OCI-LY7 (cell line): ENCODE data around the gene MRPS17. TPM values are rescaled to one million over a fixed set of nuclear protein-coding genes. Genes with fewer than 3 reads are reported as not detected.

ENCODE experiments used
- BruUV-seq: library from RNA; stranded (reverse); fragments of 400-500 nt; replicated peaks from 2 replicates; lab custom pipeline; 2021; lab: Mats Ljungman, UMichigan
- CTCF ChIA-PET: fragments of 300-600 bp; sonication (Branson Sonifier 250); formaldehyde crosslinking; loops from one replicate; lab custom pipeline; 2022; ENCODE audit warnings: antibody characterized with exemption; ENCODE audit not compliant: unreplicated experiment; lab: Charles Lee
- POLR2A ChIA-PET: fragments of 300-600 bp; sonication (Branson Sonifier 250); formaldehyde crosslinking; loops from one replicate; lab custom pipeline; 2022; ENCODE audit warnings: antibody characterized with exemption; lab: Charles Lee
- DNase-seq: peaks from one replicate; pipeline ENCODE4 v3.0.0-alpha.2; 2015; ENCODE audit warnings: low spot score
- H2AFZ ChIP-seq: fragments of 200-600 bp; sonication (generic), shearing (Covaris generic); 2 replicates; pipeline ENCODE4 v1.6.1; 2014; ENCODE audit warnings: mild to moderate bottlenecking, antibody characterized with exemption, low read length, moderate library complexity
- H3K27ac ChIP-seq: fragments of 200-600 bp; sonication (generic); 2 replicates; pipeline ENCODE4 v1.5.1; 2014; ENCODE audit warnings: mixed run types, low read depth, mild to moderate bottlenecking, moderate library complexity, low read length, inconsistent platforms; ENCODE audit not compliant: poor library complexity, severe bottlenecking
- H3K36me3 ChIP-seq: fragments of 200-600 bp; sonication (generic); 2 replicates; pipeline ENCODE4 v1.6.1; 2014; ENCODE audit warnings: mild to moderate bottlenecking, antibody characterized with exemption, low read length, moderate library complexity, mixed read lengths; ENCODE audit not compliant: insufficient read depth
- H3K4me1 ChIP-seq: fragments of 200-600 bp; sonication (generic); 2 replicates; pipeline ENCODE4 v1.5.1; 2014; ENCODE audit warnings: mild to moderate bottlenecking, low read length; ENCODE audit not compliant: insufficient read depth, poor library complexity, severe bottlenecking
- H3K4me2 ChIP-seq: fragments of 200-600 bp; sonication (generic); 2 replicates; pipeline ENCODE4 v1.6.1; 2014; ENCODE audit warnings: mild to moderate bottlenecking, low read length
- H3K4me3 ChIP-seq: fragments of 200-600 bp; sonication (generic); 2 replicates; pipeline ENCODE4 v1.5.1; 2014; ENCODE audit warnings: mild to moderate bottlenecking, low read depth, low read length; ENCODE audit not compliant: poor library complexity, severe bottlenecking
- H3K79me2 ChIP-seq: fragments of 200-600 bp; sonication (generic); 2 replicates; pipeline ENCODE4 v1.6.1; 2016; ENCODE audit warnings: low read depth, mild to moderate bottlenecking, low read length, moderate library complexity, mixed read lengths; ENCODE audit not compliant: insufficient read depth
- H3K9me2 ChIP-seq: fragments of 200-600 bp; sonication (generic); 2 replicates; pipeline ENCODE4 v1.6.1; 2016; ENCODE audit warnings: mild to moderate bottlenecking, low read length, mixed read lengths; ENCODE audit not compliant: insufficient read depth
- H3K9me3 ChIP-seq: fragments of 200-600 bp; sonication (generic); 2 replicates; pipeline ENCODE4 v1.6.1; 2014; ENCODE audit warnings: mild to moderate bottlenecking, mixed run types, low read length, mixed read lengths
- H4K20me1 ChIP-seq: fragments of 200-600 bp; sonication (generic); 2 replicates; pipeline ENCODE4 v1.6.1; 2014; ENCODE audit warnings: mild to moderate bottlenecking, antibody characterized with exemption, low read length, moderate library complexity, mixed read lengths; ENCODE audit not compliant: insufficient read depth
- EZH2phosphoT487 ChIP-seq: fragments of 200-600 bp; sonication (generic); IDR thresholded peaks from 2 replicates; pipeline ENCODE4 v1.6.1; 2018; ENCODE audit warnings: low read depth, borderline replicate concordance, mild to moderate bottlenecking, mixed run types, antibody characterized with exemption, low read length, moderate library complexity, mixed read lengths
- intact Hi-C: fragments of 100-400 bp; cut with micrococcal nuclease; formaldehyde crosslinking; loops from one replicate; pipeline ENCODE4 v1.10.0; 2022; ENCODE audit not compliant: unreplicated experiment
- total RNA-seq, 2 experiments: library from RNA; depleted of rRNA in 1 of 2; stranded (reverse); fragments of >200 nt in 1 of 2; shearing (Covaris generic) in 1 of 2; gene quantifications; 2 replicates each; pipeline ENCODE4 v1.2.3, GENCODE V29; 2014 to 2022
- TF ChIP-seq, protein P1 (sequence below): fragments of 200-600 bp; sonication (generic); conservative IDR thresholded peaks from 2 replicates; pipeline ENCODE4 v1.5.1; 2014; ENCODE audit warnings: mild to moderate bottlenecking, antibody characterized with exemption, low read length, moderate library complexity, mixed read lengths

MRPS17 gene
- total RNA-seq, 2 experiments from 2014 or later: 23.2 to 27.8 TPM

DNA sequence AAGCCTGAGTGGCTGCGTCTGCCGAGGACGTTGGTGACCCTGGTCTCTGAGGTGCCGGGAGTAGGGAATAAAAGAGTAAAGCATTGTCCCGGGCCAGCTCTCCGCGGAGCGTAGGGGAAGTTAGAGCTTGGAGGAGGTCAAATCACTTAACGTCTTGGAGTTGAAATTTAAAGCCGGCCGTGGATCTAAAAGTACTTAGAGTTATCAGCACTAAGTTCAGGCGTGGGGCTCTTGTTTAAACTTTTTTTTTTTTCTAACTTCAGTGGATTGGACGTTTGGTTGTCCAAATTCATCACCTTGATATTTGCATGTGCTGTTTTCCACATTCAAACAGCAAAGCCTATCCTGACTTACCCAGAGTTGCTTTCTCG is 13.4 kb downstream of the MRPS17 start:
- TF ChIP-seq, protein P1, sequence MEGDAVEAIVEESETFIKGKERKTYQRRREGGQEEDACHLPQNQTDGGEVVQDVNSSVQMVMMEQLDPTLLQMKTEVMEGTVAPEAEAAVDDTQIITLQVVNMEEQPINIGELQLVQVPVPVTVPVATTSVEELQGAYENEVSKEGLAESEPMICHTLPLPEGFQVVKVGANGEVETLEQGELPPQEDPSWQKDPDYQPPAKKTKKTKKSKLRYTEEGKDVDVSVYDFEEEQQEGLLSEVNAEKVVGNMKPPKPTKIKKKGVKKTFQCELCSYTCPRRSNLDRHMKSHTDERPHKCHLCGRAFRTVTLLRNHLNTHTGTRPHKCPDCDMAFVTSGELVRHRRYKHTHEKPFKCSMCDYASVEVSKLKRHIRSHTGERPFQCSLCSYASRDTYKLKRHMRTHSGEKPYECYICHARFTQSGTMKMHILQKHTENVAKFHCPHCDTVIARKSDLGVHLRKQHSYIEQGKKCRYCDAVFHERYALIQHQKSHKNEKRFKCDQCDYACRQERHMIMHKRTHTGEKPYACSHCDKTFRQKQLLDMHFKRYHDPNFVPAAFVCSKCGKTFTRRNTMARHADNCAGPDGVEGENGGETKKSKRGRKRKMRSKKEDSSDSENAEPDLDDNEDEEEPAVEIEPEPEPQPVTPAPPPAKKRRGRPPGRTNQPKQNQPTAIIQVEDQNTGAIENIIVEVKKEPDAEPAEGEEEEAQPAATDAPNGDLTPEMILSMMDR: no peak
- intact Hi-C loops: loop anchor here (2.0 to 10.0 kb wide), 2 partner anchors 86 to 210 kb away; partner anchors contain the start of genes CCT6A and PSPH
- H3K9me3 ChIP-seq: no peaks in the 10 kb centered on the region
- peaks cover 13% of the 10 kb centered on the region for H3K4me1 ChIP-seq
- no peaks in the 10 kb centered on the region for H3K9me2 ChIP-seq
- H3K27ac ChIP-seq: peak overlapping the region; percentile 28
- peak overlapping the region; percentile 54 for H2AFZ ChIP-seq
- POLR2A ChIA-PET: interaction anchor here (0.8 to 1.5 kb wide), 2 partner anchors 14 to 141 kb away, joined by 3 read pairs; partner anchors contain the start of gene CHCHD2
- H3K4me2 ChIP-seq: peak overlapping the region; percentile 87
- DNase-seq: peak; percentile 40
- H3K4me3 ChIP-seq: peak overlapping the region; percentile 90
- CTCF ChIA-PET: no interaction called here
- BruUV-seq: no TSS peak
- peaks cover 14% of the 10 kb centered on the region; the same call in 1 of the 2 replicates for H3K79me2 ChIP-seq
- no peaks in the 10 kb centered on the region for H4K20me1 ChIP-seq
- H3K36me3 ChIP-seq: peaks cover 5% of the 10 kb centered on the region; the same call in 1 of the 2 replicates

DNA sequence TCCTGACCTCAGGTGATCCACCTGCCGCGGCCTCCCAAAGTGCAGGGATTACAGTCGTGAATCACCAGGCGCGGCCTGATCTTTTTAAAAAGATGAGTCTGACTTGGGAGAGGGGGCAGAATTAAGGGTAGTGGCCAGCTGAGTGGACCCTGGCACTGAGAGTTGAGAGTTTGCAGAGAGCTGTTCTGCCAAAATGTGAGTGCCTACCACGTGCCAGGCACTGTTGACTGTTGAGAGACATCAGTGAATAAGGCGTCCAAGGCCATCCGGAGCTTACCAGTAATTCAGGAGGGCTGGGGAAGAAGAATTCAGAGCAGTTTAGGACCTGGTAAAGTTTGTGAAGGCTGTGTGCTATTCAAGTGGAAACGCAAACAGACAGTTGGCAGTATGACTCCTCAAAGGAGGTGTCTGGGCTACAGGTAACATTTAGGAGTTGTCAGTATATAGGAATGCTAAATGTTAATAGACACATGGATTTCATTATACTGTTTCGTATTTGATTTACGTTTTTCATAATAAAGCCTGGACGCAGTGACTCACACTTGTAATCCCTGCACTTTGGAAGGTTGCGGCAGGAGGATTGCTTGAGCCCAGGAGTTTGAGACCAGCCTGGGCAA is 14.2 kb downstream of the MRPS17 start:
- peaks cover 5% of the 10 kb centered on the region; the same call in 1 of the 2 replicates for H3K36me3 ChIP-seq
- H3K4me2 ChIP-seq: peak overlapping the region; percentile 87
- no peaks in the 10 kb centered on the region for H4K20me1 ChIP-seq
- H3K27ac ChIP-seq: no peak overlapping the region
- peak overlapping the region; percentile 90 for H3K4me3 ChIP-seq
- no peaks in the 10 kb centered on the region for H3K9me3 ChIP-seq
- ChIA-PET POLR2A (interaction anchor here (0.6 kb wide), 1 partner anchor 10 kb away, joined by 3 read pairs; no protein-coding TSS in a partner anchor), CTCF (no interaction called here)
- peaks cover 13% of the 10 kb centered on the region for H3K4me1 ChIP-seq
- H3K79me2 ChIP-seq: peaks cover 16% of the 10 kb centered on the region; the same call in 1 of the 2 replicates
- no peaks in the 10 kb centered on the region for H3K9me2 ChIP-seq
- TF ChIP-seq, protein P1: no peak
- TF ChIP-seq EZH2phosphoT487: no peak
- BruUV-seq: no TSS peak
- H2AFZ ChIP-seq: no peak overlapping the region
- intact Hi-C loops: loop anchor here (2.0 to 10.0 kb wide), 2 partner anchors 85 to 211 kb away; partner anchors contain the start of genes CCT6A and PSPH
- no peak for DNase-seq

DNA sequence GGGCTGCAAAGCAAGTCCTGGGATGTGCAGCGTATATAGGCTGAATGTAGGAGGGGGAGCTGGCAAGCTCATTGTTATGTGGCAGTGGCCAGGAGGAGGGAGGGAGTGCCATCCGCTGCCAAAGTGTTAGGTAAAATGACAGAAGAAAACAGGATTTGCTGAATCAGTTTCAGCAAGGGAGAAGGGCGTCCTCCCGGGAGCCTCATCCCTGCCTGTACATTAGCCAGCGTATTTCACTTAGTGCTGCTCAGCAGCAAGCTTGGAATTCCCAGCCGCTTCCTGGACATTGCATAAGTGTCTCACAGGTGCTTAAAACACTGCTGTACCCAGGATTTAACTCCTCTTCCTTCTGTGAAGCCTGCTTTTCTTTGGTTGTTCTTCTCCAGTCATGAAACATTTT is 15.2 kb downstream of the MRPS17 start:
- H4K20me1 ChIP-seq: no peaks in the 10 kb centered on the region
- no peaks in the 10 kb centered on the region for H3K9me2 ChIP-seq
- peaks cover 25% of the 10 kb centered on the region; the same call in 1 of the 2 replicates for H3K79me2 ChIP-seq
- H3K4me3 ChIP-seq: no peak overlapping the region
- no peak overlapping the region for H2AFZ ChIP-seq
- peaks cover 13% of the 10 kb centered on the region for H3K4me1 ChIP-seq
- H3K36me3 ChIP-seq: peaks cover 5% of the 10 kb centered on the region; the same call in 1 of the 2 replicates
- intact Hi-C loops: loop anchor here (10.0 kb wide), 1 partner anchor 212 kb away; no protein-coding TSS in a partner anchor
- H3K27ac ChIP-seq: no peak overlapping the region
- ChIA-PET CTCF (no interaction called here), POLR2A (no interaction called here)
- no peak for DNase-seq
- no peak overlapping the region for H3K4me2 ChIP-seq
- no TSS peak for BruUV-seq
- no peak for TF ChIP-seq EZH2phosphoT487
- TF ChIP-seq, protein P1: no peak
- no peaks in the 10 kb centered on the region for H3K9me3 ChIP-seq
